ENCODE data around the gene KIF17. TPM values are rescaled to one million over a fixed set of nuclear protein-coding genes. Genes with fewer than 3 reads are reported as not detected.

The KIF17 gene
- total RNA-seq, 1 donor from 2014 or later = 4.6 TPM

DNA sequence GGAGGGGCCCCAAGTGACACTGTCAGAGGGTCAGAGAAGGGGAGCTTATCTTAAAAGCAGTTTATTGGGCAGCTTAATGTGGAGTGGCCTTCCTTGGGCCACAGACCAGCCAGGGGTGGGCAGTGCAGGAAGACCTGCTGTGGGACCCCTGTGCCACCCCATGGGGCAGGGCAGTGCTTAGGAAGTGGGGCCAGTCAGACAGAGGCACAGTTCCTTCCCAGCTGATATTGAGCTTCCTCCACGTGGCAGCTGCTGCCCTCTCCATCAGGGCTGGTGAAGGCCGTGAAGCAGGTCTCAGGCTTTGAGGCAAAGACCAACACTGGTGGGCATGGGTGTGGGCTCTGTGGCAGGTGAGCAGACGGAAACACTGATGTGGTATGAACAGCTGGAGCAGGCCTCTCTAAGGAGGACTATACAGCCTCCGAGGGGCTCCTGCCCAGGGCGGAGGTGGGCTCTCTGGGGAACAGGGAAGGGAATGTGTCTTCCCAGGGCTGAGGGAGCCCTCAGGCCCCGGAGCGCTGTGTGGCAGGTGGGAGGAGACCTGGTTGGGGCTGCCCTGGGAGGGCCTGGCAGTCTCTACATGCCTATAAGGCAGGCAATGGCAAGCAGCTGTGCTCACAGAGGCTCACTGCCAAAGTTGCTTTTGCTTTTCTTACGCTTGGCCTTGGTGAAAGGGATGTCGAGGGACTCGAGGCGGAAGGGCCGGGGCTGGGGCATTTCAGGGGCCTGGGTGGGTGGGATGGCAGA is 53.7 kb downstream of the KIF17 start:
- Histone ChIP-seq H3K4me3 (no peak overlapping the region), H3K36me3 (peaks cover 4% of the 10 kb centered on the region), H3K4me1 (peaks cover 17% of the 10 kb centered on the region), H3K27me3 (no peaks in the 10 kb centered on the region), H3K9me3 (no peaks in the 10 kb centered on the region), H3K27ac (no peak overlapping the region)
- ATAC-seq (no peak), DNase-seq (no peak)
- intact Hi-C loops (cut with DNase I) = no loop called here
- TF ChIP-seq, protein P1, sequence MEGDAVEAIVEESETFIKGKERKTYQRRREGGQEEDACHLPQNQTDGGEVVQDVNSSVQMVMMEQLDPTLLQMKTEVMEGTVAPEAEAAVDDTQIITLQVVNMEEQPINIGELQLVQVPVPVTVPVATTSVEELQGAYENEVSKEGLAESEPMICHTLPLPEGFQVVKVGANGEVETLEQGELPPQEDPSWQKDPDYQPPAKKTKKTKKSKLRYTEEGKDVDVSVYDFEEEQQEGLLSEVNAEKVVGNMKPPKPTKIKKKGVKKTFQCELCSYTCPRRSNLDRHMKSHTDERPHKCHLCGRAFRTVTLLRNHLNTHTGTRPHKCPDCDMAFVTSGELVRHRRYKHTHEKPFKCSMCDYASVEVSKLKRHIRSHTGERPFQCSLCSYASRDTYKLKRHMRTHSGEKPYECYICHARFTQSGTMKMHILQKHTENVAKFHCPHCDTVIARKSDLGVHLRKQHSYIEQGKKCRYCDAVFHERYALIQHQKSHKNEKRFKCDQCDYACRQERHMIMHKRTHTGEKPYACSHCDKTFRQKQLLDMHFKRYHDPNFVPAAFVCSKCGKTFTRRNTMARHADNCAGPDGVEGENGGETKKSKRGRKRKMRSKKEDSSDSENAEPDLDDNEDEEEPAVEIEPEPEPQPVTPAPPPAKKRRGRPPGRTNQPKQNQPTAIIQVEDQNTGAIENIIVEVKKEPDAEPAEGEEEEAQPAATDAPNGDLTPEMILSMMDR (IDR thresholded peaks at IDR 0.05) = no peak

DNA sequence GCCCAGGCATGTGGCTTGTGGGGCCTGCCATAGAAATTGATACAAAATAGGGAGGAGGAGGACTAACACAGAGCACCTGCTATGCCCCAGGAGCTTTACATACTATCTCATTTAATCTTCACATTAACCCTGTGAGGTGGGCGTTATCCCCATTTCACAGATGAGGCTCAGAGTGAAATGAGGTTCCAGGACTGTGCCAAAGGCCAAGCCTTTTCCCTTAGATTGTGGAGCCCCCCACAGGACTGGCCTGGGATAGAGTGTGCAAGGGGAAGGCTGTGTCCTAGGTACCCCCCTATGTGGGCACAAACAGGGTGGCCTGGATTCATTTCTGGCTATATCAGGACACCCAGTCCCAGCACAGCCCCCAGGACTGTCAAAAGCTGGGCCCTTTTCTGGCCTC is 54.4 kb downstream of the KIF17 start:
- ATAC-seq (no peak), DNase-seq (no peak)
- intact Hi-C loops (cut with DNase I) = no loop called here
- no peak overlapping the region for H3K4me3 ChIP-seq
- no peaks in the 10 kb centered on the region for H3K9me3 ChIP-seq
- no peak overlapping the region for H3K27ac ChIP-seq
- H3K4me1 ChIP-seq = peaks cover 18% of the 10 kb centered on the region
- H3K27me3 ChIP-seq = no peaks in the 10 kb centered on the region
- TF ChIP-seq, protein P1 (IDR thresholded peaks at IDR 0.05) = no peak
- peaks cover 12% of the 10 kb centered on the region for H3K36me3 ChIP-seq

- intact Hi-C loops (cut with DNase I) = no loop called here
- no peaks in the 10 kb centered on the region for H3K9me3 ChIP-seq
Observed at GRCh38 chr1:20662110-20662475, 55.7 kb downstream of the KIF17 start.

GRCh38 chr1:20661207-20662109 is 56.3 kb downstream of the KIF17 start, which contains the start of gene DDOST:
Gene DDOST (minus strand): TSS chr1:20661369. CDS start chr1:20661350, 19 bp downstream.
- H3K27me3 ChIP-seq = no peaks in the 10 kb centered on the region
- intact Hi-C loops (cut with DNase I) = no loop called here
- DNase-seq (peak; percentile 99), ATAC-seq (peak; percentile 98)
- peak within 1 kb of the TSS; percentile 87 for H3K27ac ChIP-seq
- peaks cover 18% of the 10 kb centered on the region for H3K4me1 ChIP-seq
- no peaks in the 10 kb centered on the region for H3K9me3 ChIP-seq
- peak within 1 kb of the TSS; percentile 99 for H3K4me3 ChIP-seq
- peaks cover 31% of the 10 kb centered on the region for H3K36me3 ChIP-seq
- TF ChIP-seq, protein P1 (IDR thresholded peaks at IDR 0.05) = peak; percentile 52

More at GRCh38 chr1:20662110-20662475, 55.7 kb downstream of the KIF17 start:
- peak overlapping the region; percentile 87 for H3K27ac ChIP-seq
- peak overlapping the region; percentile 99 for H3K4me3 ChIP-seq
- DNase-seq (no peak), ATAC-seq (no peak)
- H3K36me3 ChIP-seq = peaks cover 25% of the 10 kb centered on the region
- no peaks in the 10 kb centered on the region for H3K27me3 ChIP-seq
- peaks cover 18% of the 10 kb centered on the region for H3K4me1 ChIP-seq
- TF ChIP-seq, protein P1 (IDR thresholded peaks at IDR 0.05) = no peak

GRCh38 chr1:20660847-20661206 is 57.0 kb downstream of the KIF17 start:
- no peaks in the 10 kb centered on the region for H3K27me3 ChIP-seq
- DNase-seq (no peak), ATAC-seq (no peak)
- H3K27ac ChIP-seq = peak overlapping the region; percentile 82
- H3K4me3 ChIP-seq = peak overlapping the region; percentile 99
- H3K9me3 ChIP-seq = no peaks in the 10 kb centered on the region
- TF ChIP-seq, protein P1 (IDR thresholded peaks at IDR 0.05) = no peak
- intact Hi-C loops (cut with DNase I) = no loop called here
- peaks cover 18% of the 10 kb centered on the region for H3K4me1 ChIP-seq
- H3K36me3 ChIP-seq = peaks cover 37% of the 10 kb centered on the region

Measured in upper lobe of right lung (tissue), 1 donor.